Kidney epithelial cell (primary cell): Measurements from ENCODE around the gene IAPP. TPM values are rescaled to one million over a fixed set of nuclear protein-coding genes. Genes with fewer than 3 reads are reported as not detected.

Source experiments
- DNase-seq: peaks from one replicate; pipeline ENCODE4 v3.0.0-alpha.2; 2010; ENCODE audit warnings: low read depth
- H3K27me3 ChIP-seq: 2 replicates; pipeline ENCODE4 v1.6.0; 2011; ENCODE audit warnings: low read length; ENCODE audit not compliant: control insufficient read depth, insufficient read depth
- H3K36me3 ChIP-seq: 2 replicates; pipeline ENCODE4 v1.5.1; 2011; ENCODE audit warnings: low read length; ENCODE audit not compliant: control insufficient read depth, insufficient read depth
- H3K4me3 ChIP-seq: 2 replicates; pipeline ENCODE4 v1.5.1; 2011; ENCODE audit warnings: low read depth, mild to moderate bottlenecking, control low read depth, low read length
- total RNA-seq: library from RNA; depleted of rRNA; stranded (reverse); fragments of >200 nt; gene quantifications from 2 replicates; pipeline ENCODE4 v1.2.3, GENCODE V29; 2015
- TF ChIP-seq, protein P1 (sequence below): IDR thresholded peaks from 2 replicates; pipeline ENCODE4 v1.5.1; 2011; ENCODE audit warnings: mild to moderate bottlenecking, moderate library complexity, low read length, control low read depth, inconsistent platforms; ENCODE audit not compliant: insufficient read depth, poor library complexity, severe bottlenecking

IAPP gene
- total RNA-seq, 1 donor from 2014 or later, result not detected

DNA sequence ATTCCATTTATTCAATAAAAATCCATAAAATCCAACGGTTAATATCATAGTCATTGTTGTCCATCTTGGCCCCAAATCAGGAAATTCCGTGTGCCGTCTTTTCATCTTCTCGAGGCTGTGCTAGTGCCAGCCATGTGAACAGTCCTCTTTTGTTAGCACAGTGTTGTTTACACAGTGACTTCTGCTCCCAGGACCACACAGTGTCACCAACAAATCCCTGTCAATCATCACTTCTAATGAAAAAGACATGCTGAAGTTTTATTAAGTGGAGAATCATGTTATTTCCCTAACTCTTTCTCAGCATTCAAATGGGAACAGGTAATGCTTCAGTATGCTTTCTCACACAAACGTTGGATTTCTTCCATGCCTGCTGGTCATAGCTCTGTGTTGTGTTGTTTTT lies 36.0 kb upstream of the IAPP start:
- TF ChIP-seq, protein P1, sequence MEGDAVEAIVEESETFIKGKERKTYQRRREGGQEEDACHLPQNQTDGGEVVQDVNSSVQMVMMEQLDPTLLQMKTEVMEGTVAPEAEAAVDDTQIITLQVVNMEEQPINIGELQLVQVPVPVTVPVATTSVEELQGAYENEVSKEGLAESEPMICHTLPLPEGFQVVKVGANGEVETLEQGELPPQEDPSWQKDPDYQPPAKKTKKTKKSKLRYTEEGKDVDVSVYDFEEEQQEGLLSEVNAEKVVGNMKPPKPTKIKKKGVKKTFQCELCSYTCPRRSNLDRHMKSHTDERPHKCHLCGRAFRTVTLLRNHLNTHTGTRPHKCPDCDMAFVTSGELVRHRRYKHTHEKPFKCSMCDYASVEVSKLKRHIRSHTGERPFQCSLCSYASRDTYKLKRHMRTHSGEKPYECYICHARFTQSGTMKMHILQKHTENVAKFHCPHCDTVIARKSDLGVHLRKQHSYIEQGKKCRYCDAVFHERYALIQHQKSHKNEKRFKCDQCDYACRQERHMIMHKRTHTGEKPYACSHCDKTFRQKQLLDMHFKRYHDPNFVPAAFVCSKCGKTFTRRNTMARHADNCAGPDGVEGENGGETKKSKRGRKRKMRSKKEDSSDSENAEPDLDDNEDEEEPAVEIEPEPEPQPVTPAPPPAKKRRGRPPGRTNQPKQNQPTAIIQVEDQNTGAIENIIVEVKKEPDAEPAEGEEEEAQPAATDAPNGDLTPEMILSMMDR, result no peak

GRCh38 chr12:21337453-21337852 lies 35.2 kb upstream of the IAPP start:
- no peaks in the 10 kb centered on the region for H3K27me3 ChIP-seq
- no peaks in the 10 kb centered on the region for H3K36me3 ChIP-seq
- no peak overlapping the region for H3K4me3 ChIP-seq
- TF ChIP-seq, protein P1, result no peak
- DNase-seq, result no peak

More for the DNA sequence above, 36.0 kb upstream of the IAPP start:
- Histone ChIP-seq H3K4me3 (no peak overlapping the region), H3K36me3 (no peaks in the 10 kb centered on the region), H3K27me3 (no peaks in the 10 kb centered on the region)
- no peak for DNase-seq

DNA sequence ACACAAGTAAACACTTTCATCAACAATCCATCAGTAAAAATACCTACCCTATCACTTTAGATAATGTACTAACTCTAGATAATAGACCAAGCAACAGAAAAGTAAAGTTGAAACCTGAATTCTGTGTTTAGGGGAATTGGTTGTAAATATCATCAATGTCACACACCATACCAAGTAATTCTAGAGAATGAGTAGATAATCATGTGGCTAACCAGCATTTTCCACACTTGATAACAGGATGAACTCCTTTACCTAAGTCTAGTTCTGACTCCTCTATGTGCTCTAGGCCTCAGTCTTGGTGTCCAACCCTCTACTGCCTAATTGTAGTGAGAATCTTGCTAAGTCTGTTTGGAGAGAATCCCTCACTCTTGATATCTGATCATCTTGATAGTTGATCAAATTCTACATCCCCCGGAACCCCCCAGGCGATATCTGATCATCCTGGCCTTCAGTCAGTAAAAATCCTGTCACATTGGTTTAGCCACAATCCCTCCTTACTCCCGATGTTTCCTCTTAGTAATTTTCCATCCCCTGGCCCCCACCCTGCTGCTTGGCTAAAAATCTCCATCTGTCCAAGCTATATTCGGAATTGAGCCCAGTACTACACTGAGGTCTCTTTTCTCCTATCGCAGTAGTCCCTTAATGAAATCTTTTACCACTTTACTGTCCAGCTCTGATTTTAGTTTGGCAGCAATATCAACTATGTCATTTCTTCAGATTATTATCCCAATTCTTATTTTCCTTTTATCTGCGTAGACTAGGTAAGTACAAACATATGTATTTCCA lies 34.5 kb upstream of the IAPP start:
- Histone ChIP-seq H3K4me3 (no peak overlapping the region), H3K27me3 (no peaks in the 10 kb centered on the region), H3K36me3 (no peaks in the 10 kb centered on the region)
- DNase-seq, result no peak
- TF ChIP-seq, protein P1, result no peak

- TF ChIP-seq, protein P1, result no peak
- DNase-seq, result no peak
- Histone ChIP-seq H3K27me3 (no peaks in the 10 kb centered on the region), H3K4me3 (no peak overlapping the region), H3K36me3 (no peaks in the 10 kb centered on the region)
Measured at GRCh38 chr12:21339921-21340320, 32.8 kb upstream of the IAPP start.

GRCh38 chr12:21340403-21340802 lies 32.3 kb upstream of the IAPP start:
- TF ChIP-seq, protein P1, result no peak
- Histone ChIP-seq H3K4me3 (no peak overlapping the region), H3K27me3 (no peaks in the 10 kb centered on the region), H3K36me3 (no peaks in the 10 kb centered on the region)
- no peak for DNase-seq

DNA sequence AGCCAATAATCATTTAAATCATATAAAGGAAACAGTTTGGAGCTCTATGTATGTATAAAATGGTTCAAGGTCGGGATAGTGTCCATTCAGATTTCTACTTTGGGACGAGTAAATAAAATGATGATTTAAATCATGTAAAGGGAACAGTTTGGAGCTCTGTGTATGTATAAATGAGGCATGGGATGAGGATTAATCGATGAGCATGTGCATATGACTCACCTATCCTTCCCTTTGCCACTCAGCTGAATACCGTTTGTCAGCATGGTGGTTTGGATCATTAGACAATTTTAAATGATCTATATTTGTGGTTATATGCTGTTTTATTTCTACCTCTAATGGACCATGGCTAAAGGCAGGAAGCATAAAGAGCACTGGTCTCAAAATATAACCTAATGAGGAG lies 30.9 kb upstream of the IAPP start:
- Histone ChIP-seq H3K4me3 (no peak overlapping the region), H3K27me3 (no peaks in the 10 kb centered on the region), H3K36me3 (no peaks in the 10 kb centered on the region)
- TF ChIP-seq, protein P1, result no peak
- DNase-seq, result no peak
